Memory B cell (primary cell): ENCODE data around the gene USP5.

Experiments
- ATAC-seq: fragments of 150-1000 bp; cut with Tn5 transposase; 2 replicates; pipeline ENCODE4 v1.10.0; 2021; ENCODE audit warnings: low read depth, mild to moderate bottlenecking, moderate library complexity
- DNase-seq, 2 donors: peaks; one replicate each; pipeline ENCODE4 v3.0.0; 2022; ENCODE audit warnings: low spot score in 2 of 2
- H3K27ac Mint-ChIP-seq: one replicate; pipeline ENCODE4 v1.8.0; 2022; ENCODE audit warnings: mild to moderate bottlenecking, moderate library complexity, mixed read lengths
- H3K27me3 Mint-ChIP-seq: one replicate; pipeline ENCODE4 v1.8.0; 2022; ENCODE audit warnings: mixed read lengths
- H3K36me3 Mint-ChIP-seq: one replicate; pipeline ENCODE4 v1.8.0; 2022; ENCODE audit warnings: mild to moderate bottlenecking, mixed read lengths
- H3K4me1 Mint-ChIP-seq: one replicate; pipeline ENCODE4 v1.8.0; 2022; ENCODE audit warnings: mixed read lengths
- H3K4me3 Mint-ChIP-seq: one replicate; pipeline ENCODE4 v1.8.0; 2022; ENCODE audit warnings: mild to moderate bottlenecking, moderate library complexity, mixed read lengths
- H3K9me3 Mint-ChIP-seq: one replicate; pipeline ENCODE4 v1.8.0; 2022; ENCODE audit warnings: mixed read lengths

USP5 gene, protein sequence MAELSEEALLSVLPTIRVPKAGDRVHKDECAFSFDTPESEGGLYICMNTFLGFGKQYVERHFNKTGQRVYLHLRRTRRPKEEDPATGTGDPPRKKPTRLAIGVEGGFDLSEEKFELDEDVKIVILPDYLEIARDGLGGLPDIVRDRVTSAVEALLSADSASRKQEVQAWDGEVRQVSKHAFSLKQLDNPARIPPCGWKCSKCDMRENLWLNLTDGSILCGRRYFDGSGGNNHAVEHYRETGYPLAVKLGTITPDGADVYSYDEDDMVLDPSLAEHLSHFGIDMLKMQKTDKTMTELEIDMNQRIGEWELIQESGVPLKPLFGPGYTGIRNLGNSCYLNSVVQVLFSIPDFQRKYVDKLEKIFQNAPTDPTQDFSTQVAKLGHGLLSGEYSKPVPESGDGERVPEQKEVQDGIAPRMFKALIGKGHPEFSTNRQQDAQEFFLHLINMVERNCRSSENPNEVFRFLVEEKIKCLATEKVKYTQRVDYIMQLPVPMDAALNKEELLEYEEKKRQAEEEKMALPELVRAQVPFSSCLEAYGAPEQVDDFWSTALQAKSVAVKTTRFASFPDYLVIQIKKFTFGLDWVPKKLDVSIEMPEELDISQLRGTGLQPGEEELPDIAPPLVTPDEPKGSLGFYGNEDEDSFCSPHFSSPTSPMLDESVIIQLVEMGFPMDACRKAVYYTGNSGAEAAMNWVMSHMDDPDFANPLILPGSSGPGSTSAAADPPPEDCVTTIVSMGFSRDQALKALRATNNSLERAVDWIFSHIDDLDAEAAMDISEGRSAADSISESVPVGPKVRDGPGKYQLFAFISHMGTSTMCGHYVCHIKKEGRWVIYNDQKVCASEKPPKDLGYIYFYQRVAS

DNA sequence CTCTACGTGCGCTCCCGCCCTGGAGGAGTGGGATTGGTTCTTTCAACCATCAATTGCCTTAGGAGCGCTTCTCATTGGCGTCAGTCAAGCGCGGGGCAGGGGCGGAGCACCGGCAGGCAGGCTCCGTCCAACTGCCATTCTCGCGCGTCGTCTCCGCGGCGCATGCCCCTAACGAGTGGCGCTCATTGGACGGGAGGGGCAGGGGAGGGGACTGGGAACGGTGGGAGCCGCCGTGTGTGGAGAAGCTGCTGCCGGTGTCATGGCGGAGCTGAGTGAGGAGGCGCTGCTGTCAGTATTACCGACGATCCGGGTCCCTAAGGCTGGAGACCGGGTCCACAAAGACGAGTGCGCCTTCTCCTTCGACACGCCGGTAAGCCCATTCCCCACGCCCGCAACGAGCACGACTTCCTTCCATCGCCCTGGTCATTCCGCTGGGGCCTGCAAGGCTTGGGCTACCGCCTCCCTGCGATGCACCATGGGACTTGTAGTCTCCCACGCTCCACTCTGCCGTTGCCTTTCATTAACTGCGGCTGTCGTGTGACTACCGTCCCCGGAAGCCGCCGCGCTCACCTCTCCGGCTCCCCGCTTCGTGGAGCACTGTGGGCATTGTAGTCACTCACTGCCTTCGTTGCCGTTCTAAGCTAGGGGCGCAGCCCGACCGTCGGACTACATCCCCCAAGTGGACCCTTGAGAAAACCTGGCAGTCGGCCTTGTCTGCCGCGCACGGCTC, at the start of gene USP5:
USP5 (plus strand) TSS at position 230 of the 730 bp plus-strand sequence; CDS start at position 260, 30 bp downstream.
- peaks cover 8% of the 10 kb centered on the region for H3K36me3 Mint-ChIP-seq
- H3K4me1 Mint-ChIP-seq, result peaks cover 20% of the 10 kb centered on the region
- ATAC-seq, result peak; percentile 76

DNA sequence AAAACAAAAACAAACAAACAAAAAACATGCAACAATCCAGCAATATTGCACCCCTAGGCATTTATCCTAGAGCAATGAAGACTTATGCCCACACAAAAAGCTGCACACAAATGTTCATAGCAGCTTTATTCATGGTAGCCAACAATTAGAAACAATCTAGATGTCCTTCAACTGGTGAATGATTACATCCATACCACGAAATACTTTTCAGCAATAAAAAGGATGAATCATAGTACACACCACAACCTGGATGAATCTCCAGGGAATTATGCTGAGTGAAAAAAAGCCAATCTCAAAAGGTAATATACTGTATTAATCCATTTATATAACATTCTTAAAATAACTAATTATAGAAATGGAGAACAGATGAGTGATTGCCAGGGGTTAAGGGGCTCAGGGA, 44.8 kb upstream of the USP5 start:
- Mint-ChIP-seq H3K9me3 (no peaks in the 10 kb centered on the region), H3K27me3 (no peaks in the 10 kb centered on the region), H3K4me1 (peaks cover 7% of the 10 kb centered on the region), H3K36me3 (no peaks in the 10 kb centered on the region), H3K4me3 (no peak overlapping the region), H3K27ac (no peak overlapping the region)
- DNase-seq (no peak), ATAC-seq (no peak)

More for the DNA sequence above, at the start of gene USP5:
- Mint-ChIP-seq H3K4me3 (peak within 1 kb of the TSS; percentile 90), H3K27me3 (no peaks in the 10 kb centered on the region), H3K9me3 (no peaks in the 10 kb centered on the region), H3K27ac (peak within 1 kb of the TSS; percentile 84)
- peak; percentile 92 to 96 for DNase-seq

DNA sequence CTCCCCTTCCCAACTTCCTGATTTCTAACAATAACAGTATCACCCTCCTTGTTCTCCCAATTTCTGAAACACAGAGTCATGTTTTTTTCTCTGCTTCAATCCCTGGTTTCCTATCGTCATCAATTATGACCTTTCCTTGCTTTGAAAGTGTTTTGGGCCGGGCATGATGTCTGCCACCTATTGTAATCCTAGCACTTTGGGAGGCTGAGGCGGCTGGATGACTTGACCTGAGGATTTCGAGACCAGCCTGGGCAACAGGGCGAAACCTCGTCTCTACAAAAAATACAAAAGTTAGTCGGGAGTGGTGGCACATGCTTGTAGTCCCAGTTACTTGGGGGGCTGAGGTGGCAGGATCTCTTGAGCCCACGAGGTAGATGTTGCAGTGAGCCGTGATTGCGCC, 42.9 kb upstream of the USP5 start:
- peaks cover 13% of the 10 kb centered on the region for H3K4me1 Mint-ChIP-seq
- no peaks in the 10 kb centered on the region for H3K36me3 Mint-ChIP-seq
- no peak overlapping the region for H3K4me3 Mint-ChIP-seq
- no peak overlapping the region for H3K27ac Mint-ChIP-seq
- no peak for ATAC-seq
- no peak for DNase-seq
- H3K9me3 Mint-ChIP-seq, result no peaks in the 10 kb centered on the region
- no peaks in the 10 kb centered on the region for H3K27me3 Mint-ChIP-seq

DNA sequence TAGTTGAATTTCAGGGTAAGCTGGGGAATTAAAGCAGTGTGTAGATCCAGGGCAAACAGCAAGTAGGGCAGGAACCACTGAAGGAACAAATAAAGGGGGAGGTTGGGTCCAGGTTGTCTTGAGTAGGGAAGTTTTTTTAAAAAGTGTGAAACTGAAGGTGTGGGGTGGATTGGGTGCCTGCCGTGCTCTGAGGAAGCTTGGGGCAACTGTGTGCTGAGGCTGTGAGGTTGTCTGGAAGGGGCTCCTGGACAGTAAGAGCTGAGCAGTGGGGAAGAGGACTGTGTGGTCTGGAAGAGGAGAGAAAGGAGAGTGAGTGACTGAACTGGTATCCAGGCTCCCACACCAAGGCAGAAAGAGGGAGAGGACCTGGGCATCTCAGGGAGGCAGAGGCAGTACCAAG, 41.2 kb upstream of the USP5 start:
- H3K27ac Mint-ChIP-seq, result no peak overlapping the region
- no peak overlapping the region for H3K4me3 Mint-ChIP-seq
- peaks cover 13% of the 10 kb centered on the region for H3K4me1 Mint-ChIP-seq
- peaks cover 1% of the 10 kb centered on the region for H3K27me3 Mint-ChIP-seq
- H3K9me3 Mint-ChIP-seq, result no peaks in the 10 kb centered on the region
- DNase-seq (no peak), ATAC-seq (no peak)
- H3K36me3 Mint-ChIP-seq, result no peaks in the 10 kb centered on the region

DNA sequence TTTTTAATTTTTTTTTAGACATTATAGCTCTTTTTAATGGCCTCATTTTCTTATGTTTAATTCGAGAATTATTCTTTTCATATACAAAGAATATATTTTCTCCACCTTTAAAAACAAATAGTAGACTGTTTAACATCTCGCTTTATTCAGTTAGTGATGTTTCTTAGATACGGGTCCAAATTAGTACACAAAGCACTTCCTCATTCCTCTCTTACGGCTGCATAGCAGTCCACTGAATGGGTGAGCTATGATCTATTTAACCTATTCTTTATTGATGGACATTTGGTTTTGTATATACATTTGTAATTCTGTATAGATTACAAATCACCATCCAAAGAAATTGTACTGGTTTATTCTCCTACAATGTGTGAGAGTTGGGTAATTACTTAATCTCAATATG, 38.6 kb upstream of the USP5 start:
- Mint-ChIP-seq H3K27me3 (peaks cover 6% of the 10 kb centered on the region), H3K27ac (no peak overlapping the region), H3K4me1 (peaks cover 17% of the 10 kb centered on the region), H3K4me3 (no peak overlapping the region), H3K36me3 (no peaks in the 10 kb centered on the region), H3K9me3 (no peaks in the 10 kb centered on the region)
- ATAC-seq (no peak), DNase-seq (no peak)

DNA sequence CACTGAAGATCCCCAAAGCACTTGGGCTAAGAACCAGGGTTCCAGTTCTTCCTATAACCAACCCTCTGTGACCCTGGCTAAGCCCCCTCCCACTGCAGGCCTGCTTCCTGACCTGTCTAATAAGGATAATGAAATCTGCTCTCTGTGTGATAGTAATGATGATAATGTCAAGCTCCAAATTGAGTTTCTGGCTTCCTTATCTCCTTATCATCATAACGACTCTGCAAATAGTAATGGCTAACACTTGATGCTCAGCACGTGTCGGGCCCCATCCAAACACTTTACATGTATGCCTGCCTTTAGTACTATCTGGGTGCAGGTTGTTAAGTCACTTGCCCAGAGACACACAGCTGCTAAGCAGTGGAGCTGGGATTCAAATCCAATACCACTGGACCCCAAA, 35.4 kb upstream of the USP5 start:
- DNase-seq (no peak), ATAC-seq (no peak)
- H3K4me3 Mint-ChIP-seq, result no peak overlapping the region
- H3K27ac Mint-ChIP-seq, result no peak overlapping the region
- no peaks in the 10 kb centered on the region for H3K9me3 Mint-ChIP-seq
- peaks cover 11% of the 10 kb centered on the region for H3K27me3 Mint-ChIP-seq
- H3K36me3 Mint-ChIP-seq, result no peaks in the 10 kb centered on the region
- H3K4me1 Mint-ChIP-seq, result peaks cover 16% of the 10 kb centered on the region

DNA sequence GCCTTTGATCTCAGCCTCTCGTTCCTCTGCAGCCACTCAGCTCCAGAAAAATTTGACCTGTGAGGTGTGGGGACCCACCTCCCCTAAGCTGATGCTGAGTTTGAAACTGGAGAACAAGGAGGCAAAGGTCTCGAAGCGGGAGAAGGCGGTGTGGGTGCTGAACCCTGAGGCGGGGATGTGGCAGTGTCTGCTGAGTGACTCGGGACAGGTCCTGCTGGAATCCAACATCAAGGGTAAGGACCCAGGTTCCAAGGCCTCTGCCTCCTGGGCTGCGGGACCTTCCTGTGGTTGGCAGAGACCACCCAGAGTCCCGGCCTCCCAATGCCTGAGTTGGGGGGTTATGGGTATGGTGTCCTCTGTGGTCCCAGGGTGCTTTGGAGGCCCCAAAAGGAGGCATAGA, 34.9 kb upstream of the USP5 start:
- ATAC-seq (no peak), DNase-seq (no peak)
- H3K27me3 Mint-ChIP-seq, result peaks cover 14% of the 10 kb centered on the region
- H3K4me1 Mint-ChIP-seq, result peaks cover 18% of the 10 kb centered on the region
- no peak overlapping the region for H3K27ac Mint-ChIP-seq
- no peaks in the 10 kb centered on the region for H3K9me3 Mint-ChIP-seq
- no peaks in the 10 kb centered on the region for H3K36me3 Mint-ChIP-seq
- no peak overlapping the region for H3K4me3 Mint-ChIP-seq

DNA sequence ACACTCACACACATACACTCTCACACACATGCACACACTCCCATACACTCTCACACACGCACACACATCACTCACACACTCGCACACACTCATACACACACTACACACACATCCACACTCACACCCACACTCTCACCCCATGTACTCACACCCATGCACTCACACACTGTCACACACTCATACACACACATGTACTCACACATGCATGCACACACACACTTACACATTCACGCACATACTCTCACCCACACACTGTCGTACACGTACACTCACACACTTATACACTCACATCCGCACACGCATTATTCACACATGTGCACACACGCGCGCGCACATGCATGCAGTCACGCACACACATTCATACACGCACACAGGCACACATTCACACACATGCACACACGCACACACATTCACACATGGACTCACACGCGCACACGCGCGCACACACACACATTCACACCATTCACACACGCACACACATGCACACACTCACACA, 34.2 kb upstream of the USP5 start:
- no peak for DNase-seq
- Mint-ChIP-seq H3K9me3 (no peaks in the 10 kb centered on the region), H3K27ac (no peak overlapping the region), H3K36me3 (no peaks in the 10 kb centered on the region), H3K27me3 (peaks cover 19% of the 10 kb centered on the region), H3K4me3 (no peak overlapping the region), H3K4me1 (peaks cover 13% of the 10 kb centered on the region)
- no peak for ATAC-seq

DNA sequence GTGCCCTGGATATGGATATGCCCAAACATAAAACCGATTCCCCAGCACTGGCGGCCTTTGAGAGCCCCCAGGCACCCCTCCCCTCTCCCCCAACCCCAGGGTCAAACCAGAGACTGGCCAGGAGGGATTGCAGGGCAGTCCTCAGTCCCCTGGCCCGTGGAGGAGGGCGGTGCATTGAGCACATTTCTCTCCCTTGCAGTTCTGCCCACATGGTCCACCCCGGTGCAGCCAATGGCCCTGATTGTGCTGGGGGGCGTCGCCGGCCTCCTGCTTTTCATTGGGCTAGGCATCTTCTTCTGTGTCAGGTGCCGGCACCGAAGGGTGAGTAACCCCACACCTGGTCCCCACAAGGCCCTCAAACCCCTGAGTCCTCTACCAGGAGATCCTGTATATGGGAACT, 33.7 kb upstream of the USP5 start:
- no peak overlapping the region for H3K4me3 Mint-ChIP-seq
- no peaks in the 10 kb centered on the region for H3K9me3 Mint-ChIP-seq
- H3K27me3 Mint-ChIP-seq, result peaks cover 23% of the 10 kb centered on the region
- peaks cover 13% of the 10 kb centered on the region for H3K4me1 Mint-ChIP-seq
- no peak for DNase-seq
- ATAC-seq, result no peak
- no peaks in the 10 kb centered on the region for H3K36me3 Mint-ChIP-seq
- H3K27ac Mint-ChIP-seq, result no peak overlapping the region

DNA sequence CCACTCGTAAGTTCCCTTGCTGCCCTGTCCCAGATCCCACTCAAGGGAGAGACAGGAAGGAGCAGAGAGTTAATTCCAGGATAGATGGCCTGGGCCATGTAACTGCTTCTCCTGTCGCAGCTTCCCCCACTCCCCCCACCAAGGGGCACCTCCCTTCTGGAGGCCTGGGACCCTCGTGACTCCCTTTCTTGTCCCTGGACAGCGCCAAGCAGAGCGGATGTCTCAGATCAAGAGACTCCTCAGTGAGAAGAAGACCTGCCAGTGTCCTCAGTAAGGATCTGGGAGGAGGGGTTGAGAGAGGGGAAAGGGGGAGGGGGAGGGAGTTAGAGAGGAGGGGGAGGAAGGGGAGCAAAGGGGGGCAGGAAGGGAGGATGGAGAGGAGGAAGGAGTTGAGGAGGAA, 33.3 kb upstream of the USP5 start:
- DNase-seq, result no peak
- Mint-ChIP-seq H3K27ac (no peak overlapping the region), H3K27me3 (peaks cover 23% of the 10 kb centered on the region), H3K4me1 (peaks cover 13% of the 10 kb centered on the region), H3K36me3 (no peaks in the 10 kb centered on the region), H3K4me3 (no peak overlapping the region), H3K9me3 (no peaks in the 10 kb centered on the region)
- no peak for ATAC-seq

DNA sequence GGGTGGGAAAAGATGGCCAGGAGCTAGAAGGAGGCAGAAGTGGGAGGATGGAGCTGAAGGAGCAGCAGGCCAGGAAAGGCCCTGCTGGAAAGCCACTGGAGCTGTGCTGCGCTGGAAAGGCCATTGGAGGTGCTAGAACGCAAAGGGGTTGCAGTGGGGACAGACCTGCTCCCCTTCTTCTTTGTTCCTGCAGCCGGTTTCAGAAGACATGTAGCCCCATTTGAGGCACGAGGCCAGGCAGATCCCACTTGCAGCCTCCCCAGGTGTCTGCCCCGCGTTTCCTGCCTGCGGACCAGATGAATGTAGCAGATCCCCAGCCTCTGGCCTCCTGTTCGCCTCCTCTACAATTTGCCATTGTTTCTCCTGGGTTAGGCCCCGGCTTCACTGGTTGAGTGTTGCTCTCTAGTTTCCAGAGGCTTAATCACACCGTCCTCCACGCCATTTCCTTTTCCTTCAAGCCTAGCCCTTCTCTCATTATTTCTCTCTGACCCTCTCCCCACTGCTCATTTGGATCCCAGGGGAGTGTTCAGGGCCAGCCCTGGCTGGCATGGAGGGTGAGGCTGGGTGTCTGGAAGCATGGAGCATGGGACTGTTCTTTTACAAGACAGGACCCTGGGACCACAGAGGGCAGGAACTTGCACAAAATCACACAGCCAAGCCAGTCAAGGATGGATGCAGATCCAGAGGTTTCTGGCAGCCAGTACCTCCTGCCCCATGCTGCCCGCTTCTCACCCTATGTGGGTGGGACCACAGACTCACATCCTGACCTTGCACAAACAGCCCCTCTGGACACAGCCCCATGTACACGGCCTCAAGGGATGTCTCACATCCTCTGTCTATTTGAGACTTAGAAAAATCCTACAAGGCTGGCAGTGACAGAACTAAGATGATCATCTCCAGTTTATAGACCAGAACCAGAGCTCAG, 32.6 kb upstream of the USP5 start:
- no peaks in the 10 kb centered on the region for H3K36me3 Mint-ChIP-seq
- H3K4me3 Mint-ChIP-seq, result no peak overlapping the region
- DNase-seq, result no peak
- peaks cover 28% of the 10 kb centered on the region for H3K27me3 Mint-ChIP-seq
- H3K9me3 Mint-ChIP-seq, result no peaks in the 10 kb centered on the region
- peaks cover 13% of the 10 kb centered on the region for H3K4me1 Mint-ChIP-seq
- no peak for ATAC-seq
- H3K27ac Mint-ChIP-seq, result no peak overlapping the region

DNA sequence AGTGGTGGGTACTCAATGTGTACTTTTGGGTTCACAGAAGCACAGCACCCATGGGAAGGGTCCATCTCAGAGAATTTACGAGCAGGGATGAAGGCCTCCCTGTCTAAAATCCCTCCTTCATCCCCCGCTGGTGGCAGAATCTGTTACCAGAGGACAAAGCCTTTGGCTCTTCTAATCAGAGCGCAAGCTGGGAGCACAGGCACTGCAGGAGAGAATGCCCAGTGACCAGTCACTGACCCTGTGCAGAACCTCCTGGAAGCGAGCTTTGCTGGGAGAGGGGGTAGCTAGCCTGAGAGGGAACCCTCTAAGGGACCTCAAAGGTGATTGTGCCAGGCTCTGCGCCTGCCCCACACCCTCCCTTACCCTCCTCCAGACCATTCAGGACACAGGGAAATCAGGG, 31.8 kb upstream of the USP5 start:
- ATAC-seq, result no peak
- Mint-ChIP-seq H3K4me3 (no peak overlapping the region), H3K36me3 (no peaks in the 10 kb centered on the region), H3K9me3 (no peaks in the 10 kb centered on the region), H3K4me1 (peaks cover 19% of the 10 kb centered on the region), H3K27me3 (peaks cover 33% of the 10 kb centered on the region), H3K27ac (no peak overlapping the region)
- no peak for DNase-seq
